AG04450 (cell line): Measurements from ENCODE around the gene C4orf50. TPM values are rescaled to one million over a fixed set of nuclear protein-coding genes. Genes with fewer than 3 reads are reported as not detected.

Experiments
- CTCF ChIA-PET: fragments of 300-600, 350-600 bp; formaldehyde crosslinking; extraction: SDS; loops from one replicate; lab custom pipeline; 2022; ENCODE audit warnings: antibody characterized with exemption, inconsistent platforms; lab: Charles Lee
- POLR2A ChIA-PET: fragments of 350-600 bp; formaldehyde crosslinking; extraction: SDS; loops from one replicate; lab custom pipeline; 2021; ENCODE audit warnings: antibody characterized with exemption, inconsistent platforms; lab: Yijun Ruan, JAX
- DNase-seq: peaks from one replicate; pipeline ENCODE4 v3.0.0-alpha.2; 2011; ENCODE audit warnings: low read depth, low spot score
- H3K27ac ChIP-seq: one replicate; pipeline ENCODE4 v1.5.1; 2012; ENCODE audit warnings: low read depth, low read length, control low read depth
- H3K27me3 ChIP-seq: one replicate; pipeline ENCODE4 v1.6.0; 2012; ENCODE audit warnings: low read length; ENCODE audit not compliant: control insufficient read depth, insufficient read depth
- H3K4me3 ChIP-seq: 2 replicates; pipeline ENCODE4 v1.5.1; 2011; ENCODE audit warnings: mild to moderate bottlenecking, low read depth, low read length, control low read depth
- H3K9me3 ChIP-seq: 2 replicates; pipeline ENCODE4 v1.5.1; 2012; ENCODE audit warnings: low read length; ENCODE audit not compliant: control insufficient read depth, insufficient read depth
- polyA plus RNA-seq: library from polyadenylated mRNA; depleted of rRNA; stranded (reverse); fragments of >200 nt; gene quantifications from 2 replicates; pipeline ENCODE4 v1.2.3, GENCODE V29; 2011
- TF ChIP-seq, protein P1 (sequence below): IDR thresholded peaks from 2 replicates; pipeline ENCODE4 v1.5.1; 2011; ENCODE audit warnings: low read depth, low read length, control low read depth, inconsistent platforms

The C4orf50 gene
- polyA plus RNA-seq, 1 experiment = not detected

DNA sequence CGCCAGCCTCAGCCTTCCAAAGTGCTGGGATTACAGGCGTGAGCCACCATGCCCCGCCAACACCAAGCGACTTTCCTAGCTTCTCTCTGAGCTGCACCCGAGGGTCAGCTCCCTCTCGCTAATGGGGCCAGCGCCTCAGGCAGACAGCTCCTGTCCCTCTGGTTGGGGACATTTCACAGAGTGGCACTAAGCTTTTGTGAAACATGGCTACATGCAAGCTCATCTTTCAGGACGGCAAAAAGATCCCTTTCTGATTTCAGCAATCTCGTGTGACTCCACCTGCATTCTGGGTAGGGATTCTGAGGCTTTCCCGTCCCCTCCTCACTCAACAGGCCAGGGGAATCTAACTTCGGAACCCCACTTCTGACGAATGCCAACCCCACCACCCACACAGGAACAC is 31.0 kb upstream of the C4orf50 start:
- Histone ChIP-seq H3K9me3 (peaks cover 19% of the 10 kb centered on the region), H3K27ac (no peak overlapping the region), H3K27me3 (no peaks in the 10 kb centered on the region), H3K4me3 (no peak overlapping the region)
- CTCF ChIA-PET = no interaction called here
- POLR2A ChIA-PET = no interaction called here
- TF ChIP-seq, protein P1, sequence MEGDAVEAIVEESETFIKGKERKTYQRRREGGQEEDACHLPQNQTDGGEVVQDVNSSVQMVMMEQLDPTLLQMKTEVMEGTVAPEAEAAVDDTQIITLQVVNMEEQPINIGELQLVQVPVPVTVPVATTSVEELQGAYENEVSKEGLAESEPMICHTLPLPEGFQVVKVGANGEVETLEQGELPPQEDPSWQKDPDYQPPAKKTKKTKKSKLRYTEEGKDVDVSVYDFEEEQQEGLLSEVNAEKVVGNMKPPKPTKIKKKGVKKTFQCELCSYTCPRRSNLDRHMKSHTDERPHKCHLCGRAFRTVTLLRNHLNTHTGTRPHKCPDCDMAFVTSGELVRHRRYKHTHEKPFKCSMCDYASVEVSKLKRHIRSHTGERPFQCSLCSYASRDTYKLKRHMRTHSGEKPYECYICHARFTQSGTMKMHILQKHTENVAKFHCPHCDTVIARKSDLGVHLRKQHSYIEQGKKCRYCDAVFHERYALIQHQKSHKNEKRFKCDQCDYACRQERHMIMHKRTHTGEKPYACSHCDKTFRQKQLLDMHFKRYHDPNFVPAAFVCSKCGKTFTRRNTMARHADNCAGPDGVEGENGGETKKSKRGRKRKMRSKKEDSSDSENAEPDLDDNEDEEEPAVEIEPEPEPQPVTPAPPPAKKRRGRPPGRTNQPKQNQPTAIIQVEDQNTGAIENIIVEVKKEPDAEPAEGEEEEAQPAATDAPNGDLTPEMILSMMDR = no peak
- no peak for DNase-seq

DNA sequence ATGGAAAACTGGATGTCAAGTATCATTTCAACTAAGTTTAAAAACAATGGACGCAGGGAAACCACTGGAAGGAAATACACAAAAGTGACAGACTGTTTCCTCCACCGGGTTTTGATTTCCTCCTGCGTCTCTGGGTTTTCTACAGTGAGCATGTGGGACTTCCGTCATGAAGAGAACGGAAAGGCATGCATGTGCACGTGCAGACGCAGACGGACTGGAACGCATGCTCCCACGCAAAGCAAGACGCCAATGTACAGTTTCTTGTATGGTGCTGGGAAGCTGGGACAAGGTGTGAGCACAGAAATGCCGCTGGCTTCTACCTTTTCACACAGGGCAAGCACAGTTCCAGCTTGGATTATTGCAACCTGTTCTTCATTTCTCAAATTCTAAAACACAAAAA is 30.3 kb upstream of the C4orf50 start:
- H3K27ac ChIP-seq = no peak overlapping the region

DNA sequence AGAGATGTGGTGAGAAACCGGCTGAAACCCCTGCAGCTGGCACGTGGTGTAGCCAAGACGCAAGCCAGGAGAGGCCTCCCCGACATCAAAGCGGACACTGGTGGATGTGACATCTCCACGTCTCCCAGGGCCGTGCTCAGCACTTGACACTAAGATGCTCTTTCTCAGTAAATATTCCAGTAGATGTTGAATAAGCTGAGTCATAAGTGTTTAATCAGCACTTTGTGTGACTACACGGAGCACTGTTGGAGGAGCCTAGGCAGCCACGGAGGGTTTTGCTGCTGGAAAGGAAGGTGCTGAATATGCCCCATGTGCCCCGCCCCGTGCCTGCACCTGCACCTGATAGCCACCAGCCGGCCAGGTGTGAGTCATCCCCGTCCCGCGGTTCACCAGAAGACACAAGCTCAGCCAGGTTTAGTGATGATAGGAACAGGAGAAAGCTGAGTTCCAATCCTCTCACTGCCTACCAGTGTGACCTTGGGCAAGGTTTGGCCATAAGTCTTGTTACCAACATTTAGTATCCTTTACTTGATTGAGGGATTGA is 29.0 kb upstream of the C4orf50 start:
- DNase-seq = no peak
- Histone ChIP-seq H3K27ac (no peak overlapping the region), H3K4me3 (no peak overlapping the region), H3K27me3 (no peaks in the 10 kb centered on the region), H3K9me3 (peaks cover 24% of the 10 kb centered on the region; the same call in 1 of the 2 replicates)
- POLR2A ChIA-PET = no interaction called here
- CTCF ChIA-PET = no interaction called here
- TF ChIP-seq, protein P1 = no peak

More for the DNA sequence above, 30.3 kb upstream of the C4orf50 start:
- Histone ChIP-seq H3K4me3 (no peak overlapping the region), H3K27me3 (no peaks in the 10 kb centered on the region), H3K9me3 (peaks cover 18% of the 10 kb centered on the region; the same call in 1 of the 2 replicates)
- ChIA-PET CTCF (no interaction called here), POLR2A (no interaction called here)
- DNase-seq = no peak
- TF ChIP-seq, protein P1 = no peak

DNA sequence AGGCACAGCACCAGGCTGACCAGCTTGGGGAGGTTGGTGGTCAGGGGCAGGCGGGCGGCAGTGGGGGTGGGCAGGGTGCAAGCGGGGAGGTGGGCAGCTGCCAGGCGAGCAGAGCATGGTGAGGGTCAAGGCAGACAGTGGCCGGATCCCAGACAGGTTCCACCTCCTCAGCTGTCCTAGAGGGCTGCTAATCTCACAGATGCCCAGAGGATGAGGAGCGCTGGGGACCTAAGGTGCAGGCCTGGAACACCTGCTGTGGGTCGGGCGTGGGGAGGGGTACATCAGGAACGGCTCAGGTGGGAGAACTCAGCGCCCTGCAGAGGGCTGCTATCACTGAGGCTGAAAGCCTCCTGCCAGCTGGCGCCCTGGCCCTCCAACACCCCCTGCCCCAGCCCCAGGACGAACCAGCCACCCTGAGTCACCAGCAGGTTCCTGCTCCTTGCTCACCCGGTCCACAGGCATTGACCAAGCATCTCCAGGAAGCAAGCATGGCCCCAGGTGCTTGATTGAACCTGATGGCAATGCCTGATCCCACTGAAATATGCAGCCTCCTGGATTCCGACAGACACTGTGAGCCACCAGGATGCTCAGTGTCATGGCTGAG is 28.4 kb upstream of the C4orf50 start:
- Histone ChIP-seq H3K27ac (no peak overlapping the region), H3K4me3 (no peak overlapping the region), H3K27me3 (no peaks in the 10 kb centered on the region), H3K9me3 (peaks cover 24% of the 10 kb centered on the region; the same call in 1 of the 2 replicates)
- ChIA-PET CTCF (no interaction called here), POLR2A (no interaction called here)
- no peak for DNase-seq
- TF ChIP-seq, protein P1 = no peak

DNA sequence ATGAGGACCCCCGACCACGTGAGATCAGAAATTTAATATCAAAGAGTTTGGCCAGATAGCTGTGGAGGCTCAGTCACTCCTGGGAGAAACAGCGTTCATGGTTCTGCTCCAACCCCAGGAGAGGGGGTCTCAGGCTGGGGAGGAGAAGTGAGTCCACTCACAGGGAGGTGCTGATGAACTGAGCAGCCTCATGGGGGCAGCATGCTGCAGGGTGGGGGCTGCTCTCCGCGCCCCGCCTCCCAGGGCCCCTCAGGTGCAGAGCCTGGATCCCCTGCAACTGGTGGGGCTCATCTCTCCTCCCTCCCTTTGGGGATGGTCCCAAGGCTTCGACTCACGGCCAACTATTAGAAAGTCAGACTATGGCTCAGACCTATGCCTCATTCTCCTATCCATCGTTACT is 26.6 kb upstream of the C4orf50 start:
- no peaks in the 10 kb centered on the region for H3K27me3 ChIP-seq
- H3K4me3 ChIP-seq = no peak overlapping the region
- TF ChIP-seq, protein P1 = no peak
- H3K9me3 ChIP-seq = peaks cover 24% of the 10 kb centered on the region; the same call in 1 of the 2 replicates
- ChIA-PET POLR2A (no interaction called here), CTCF (no interaction called here)
- DNase-seq = no peak
- no peak overlapping the region for H3K27ac ChIP-seq
